KBM-7 (cell line): ENCODE measurements around the gene NAGPA.

Experiments
- DNase-seq: peaks from one replicate; pipeline ENCODE4 v3.0.0-alpha.2; 2015
- in situ Hi-C: fragments of 300-500 bp; cut with MboI; formaldehyde crosslinking; loops from 2 replicates; pipeline ENCODE4 v1.14.3; 2020; ENCODE audit warnings: low sequenced_read_pairs, low pct_unique_long_range_greater_than_20kb, mixed read lengths

The NAGPA gene

GRCh38 chr16:4982056-4982867 lies 51.5 kb downstream of the NAGPA start:
- in situ Hi-C loops: no loop called here
- DNase-seq: no peak

- in situ Hi-C loops: no loop called here
- no peak for DNase-seq
These were observed 52.3 kb downstream of the NAGPA start for GRCh38 chr16:4981473-4981872.

GRCh38 chr16:4980691-4981090 lies 53.0 kb downstream of the NAGPA start:
- in situ Hi-C loops: no loop called here
- DNase-seq: no peak

- in situ Hi-C loops: no loop called here
These were observed 53.7 kb downstream of the NAGPA start for GRCh38 chr16:4979736-4980660.

GRCh38 chr16:4979164-4979563 lies 54.6 kb downstream of the NAGPA start:
- in situ Hi-C loops: no loop called here
- no peak for DNase-seq

More at GRCh38 chr16:4979736-4980660, 53.7 kb downstream of the NAGPA start:
- no peak for DNase-seq

GRCh38 chr16:4976611-4977145 lies 57.1 kb downstream of the NAGPA start:
- no peak for DNase-seq
- in situ Hi-C loops: no loop called here

- DNase-seq: peak; percentile 74
- in situ Hi-C loops: no loop called here
These were observed 57.7 kb downstream of the NAGPA start for GRCh38 chr16:4976079-4976478.
